HG02943 (cell line): Measurements from ENCODE around the gene TNPO1.
"Not testable (repeated sequence)": the region's sequence is repeated elsewhere in the genome, so short reads cannot be mapped to it uniquely, and the experiment has no call there.

Experiments used
- ATAC-seq: cut with Tn5 transposase; IDR thresholded peaks from one replicate; pipeline ENCODE4 v1.9.1; 2021; ENCODE audit warnings: mild to moderate bottlenecking, low read depth, moderate library complexity; ENCODE audit not compliant: unreplicated experiment

Gene TNPO1

GRCh38 chr5:72921886-72922285 lies 105.4 kb downstream of the TNPO1 start:
- no peak for ATAC-seq

GRCh38 chr5:72922422-72922821 lies 106.0 kb downstream of the TNPO1 start:
- no peak for ATAC-seq

- no peak for ATAC-seq
Measured at GRCh38 chr5:72925336-72926010, 109.0 kb downstream of the TNPO1 start.

GRCh38 chr5:72932686-72933085 lies 116.2 kb downstream of the TNPO1 start:
- not testable (repeated sequence) for ATAC-seq

GRCh38 chr5:72934953-72935725 lies 118.7 kb downstream of the TNPO1 start:
- ATAC-seq, result not testable (repeated sequence)

GRCh38 chr5:72936893-72937292 lies 120.4 kb downstream of the TNPO1 start:
- no peak for ATAC-seq

GRCh38 chr5:72937517-72938061 lies 121.1 kb downstream of the TNPO1 start:
- no peak for ATAC-seq

- no peak for ATAC-seq
Measured at GRCh38 chr5:72938206-72938605, 121.7 kb downstream of the TNPO1 start.

GRCh38 chr5:72940082-72940481 lies 123.6 kb downstream of the TNPO1 start:
- ATAC-seq, result no peak

GRCh38 chr5:72943307-72943706 lies 126.8 kb downstream of the TNPO1 start:
- no peak for ATAC-seq

- no peak for ATAC-seq
Measured at GRCh38 chr5:72947498-72947897, 131.0 kb downstream of the TNPO1 start.

- ATAC-seq, result no peak
Measured at GRCh38 chr5:72949481-72949880, 133.0 kb downstream of the TNPO1 start.

GRCh38 chr5:72951671-72952468 lies 135.4 kb downstream of the TNPO1 start:
- ATAC-seq, result no peak

GRCh38 chr5:72954389-72954788 lies 137.9 kb downstream of the TNPO1 start:
- ATAC-seq, result no peak

- peak; percentile 53 for ATAC-seq
Measured at GRCh38 chr5:72955143-72955767, 138.8 kb downstream of the TNPO1 start.

- ATAC-seq, result peak; percentile 93
Measured at GRCh38 chr5:72955768-72956323, 139.4 kb downstream of the TNPO1 start, which contains the start of gene FCHO2. TSS of gene FCHO2 (plus strand) at chr5:72956041. CDS start at chr5:72956097, 56 bp downstream.

GRCh38 chr5:72956324-72957140 lies 140.1 kb downstream of the TNPO1 start:
- peak; percentile 33 for ATAC-seq

GRCh38 chr5:72957337-72957736 lies 140.9 kb downstream of the TNPO1 start:
- no peak for ATAC-seq

- no peak for ATAC-seq
Measured at GRCh38 chr5:72959257-72959656, 142.8 kb downstream of the TNPO1 start.
